ENCODE measurements around the gene DDX19B. TPM values are rescaled to one million over a fixed set of nuclear protein-coding genes. Genes with fewer than 3 reads are reported as not detected.
"Not testable (repeated sequence)": the region's sequence is repeated elsewhere in the genome, so short reads cannot be mapped to it uniquely, and the experiment has no call there.

The DDX19B gene
- total RNA-seq, 1 experiment from 2014 or later, result 17.8 TPM

GRCh38 chr16:70349783-70350182, 50.8 kb downstream of the DDX19B start:
- no peak for DNase-seq (ENCODE audit: low spot score)

- DNase-seq (ENCODE audit: low spot score), result no peak
These were observed 60.6 kb downstream of the DDX19B start for GRCh38 chr16:70359552-70359951.

GRCh38 chr16:70364399-70364798, 65.4 kb downstream of the DDX19B start:
- no peak for DNase-seq (ENCODE audit: low spot score)

GRCh38 chr16:70370145-70370544, 71.2 kb downstream of the DDX19B start:
- DNase-seq (ENCODE audit: low spot score), result not testable (repeated sequence)

GRCh38 chr16:70370924-70371323, 71.9 kb downstream of the DDX19B start:
- no peak for DNase-seq (ENCODE audit: low spot score)

GRCh38 chr16:70372921-70373728, 74.1 kb downstream of the DDX19B start:
- no peak for DNase-seq (ENCODE audit: low spot score)

- no peak for DNase-seq (ENCODE audit: low spot score)
These were observed 75.2 kb downstream of the DDX19B start for GRCh38 chr16:70374213-70374612.

GRCh38 chr16:70375636-70376611, 76.9 kb downstream of the DDX19B start:
- DNase-seq (ENCODE audit: low spot score), result no peak

- DNase-seq (ENCODE audit: low spot score), result no peak
These were observed 78.8 kb downstream of the DDX19B start for GRCh38 chr16:70377782-70378181.

GRCh38 chr16:70378869-70379493, 80.0 kb downstream of the DDX19B start:
- DNase-seq (ENCODE audit: low spot score), result no peak

- peak; percentile 80 for DNase-seq (ENCODE audit: low spot score)
These were observed 81.4 kb downstream of the DDX19B start for GRCh38 chr16:70380248-70380918.

GRCh38 chr16:70380919-70381603, 82.1 kb downstream of the DDX19B start:
- peak; percentile 79 for DNase-seq (ENCODE audit: low spot score)

GRCh38 chr16:70381604-70382342, 82.8 kb downstream of the DDX19B start:
- no peak for DNase-seq (ENCODE audit: low spot score)

GRCh38 chr16:70383421-70383960, 84.5 kb downstream of the DDX19B start:
- DNase-seq (ENCODE audit: low spot score), result no peak

Other genes starting within 250 kb of the DDX19B start
- gene PDPR, start 184.9 kb upstream of the DDX19B start, total RNA-seq (2014; rRNA removed; shearing (Covaris generic)), result 9.6 and 12.4 TPM in 2 replicates
- not detected in 2 replicates for gene CLEC18C, start 125.4 kb upstream of the DDX19B start, total RNA-seq (2014; rRNA removed; shearing (Covaris generic))
- gene EXOSC6, start 47.2 kb upstream of the DDX19B start, total RNA-seq (2014; rRNA removed; shearing (Covaris generic)), result 15.2 and 15.7 TPM in 2 replicates
- 70.9 and 77.1 TPM in 2 replicates for gene AARS1, start 9.7 kb upstream of the DDX19B start, total RNA-seq (2014; rRNA removed; shearing (Covaris generic))
- gene DDX19A, start 47.7 kb downstream of the DDX19B start, total RNA-seq (2014; rRNA removed; shearing (Covaris generic)), result 31.3 and 31.4 TPM in 2 replicates
- 20.8 and 30.6 TPM in 2 replicates for gene ST3GAL2, start 139.9 kb downstream of the DDX19B start, total RNA-seq (2014; rRNA removed; shearing (Covaris generic))
- 2.0 and 2.9 TPM in 2 replicates for gene FCSK, start 155.4 kb downstream of the DDX19B start, total RNA-seq (2014; rRNA removed; shearing (Covaris generic))
- 59.6 and 69.6 TPM in 2 replicates for gene COG4, start 224.4 kb downstream of the DDX19B start, total RNA-seq (2014; rRNA removed; shearing (Covaris generic))
- gene SF3B3, start 224.6 kb downstream of the DDX19B start, total RNA-seq (2014; rRNA removed; shearing (Covaris generic)), result 133 and 180 TPM in 2 replicates